Central memory CD8-positive, alpha-beta T cell (primary cell): ENCODE data around the gene SPECC1L.
A peak's percentile ranks its signal among the peaks of the same experiment; 100 is the strongest.

Experiments
- ATAC-seq: fragments of 150-1000 bp; cut with Tn5 transposase; replicated peaks from 2 replicates; pipeline ENCODE4 v1.10.0; 2022; ENCODE audit warnings: mild to moderate bottlenecking, moderate FRiP score, moderate number of reproducible peaks; ENCODE audit not compliant: poor library complexity, severe bottlenecking; ENCODE audit errors: extremely low read depth
- DNase-seq, 2 donors: peaks; one replicate each; pipeline ENCODE4 v3.0.0; 2021; ENCODE audit warnings: low spot score in 2 of 2
- H3K27ac Mint-ChIP-seq: one replicate; pipeline ENCODE4 v1.8.0; 2022; ENCODE audit warnings: low read depth, mild to moderate bottlenecking, moderate library complexity, mixed read lengths
- H3K27me3 Mint-ChIP-seq: one replicate; pipeline ENCODE4 v1.8.0; 2022; ENCODE audit warnings: mixed read lengths
- H3K36me3 Mint-ChIP-seq: one replicate; pipeline ENCODE4 v1.8.0; 2022; ENCODE audit warnings: mild to moderate bottlenecking, moderate library complexity, mixed read lengths; ENCODE audit not compliant: insufficient read depth
- H3K4me1 Mint-ChIP-seq: one replicate; pipeline ENCODE4 v1.8.0; 2022; ENCODE audit warnings: mixed read lengths
- H3K4me3 Mint-ChIP-seq: one replicate; pipeline ENCODE4 v1.8.0; 2022; ENCODE audit warnings: mild to moderate bottlenecking, moderate library complexity, mixed read lengths
- H3K9me3 Mint-ChIP-seq: one replicate; pipeline ENCODE4 v1.8.0; 2022; ENCODE audit warnings: mixed read lengths

The SPECC1L gene

DNA sequence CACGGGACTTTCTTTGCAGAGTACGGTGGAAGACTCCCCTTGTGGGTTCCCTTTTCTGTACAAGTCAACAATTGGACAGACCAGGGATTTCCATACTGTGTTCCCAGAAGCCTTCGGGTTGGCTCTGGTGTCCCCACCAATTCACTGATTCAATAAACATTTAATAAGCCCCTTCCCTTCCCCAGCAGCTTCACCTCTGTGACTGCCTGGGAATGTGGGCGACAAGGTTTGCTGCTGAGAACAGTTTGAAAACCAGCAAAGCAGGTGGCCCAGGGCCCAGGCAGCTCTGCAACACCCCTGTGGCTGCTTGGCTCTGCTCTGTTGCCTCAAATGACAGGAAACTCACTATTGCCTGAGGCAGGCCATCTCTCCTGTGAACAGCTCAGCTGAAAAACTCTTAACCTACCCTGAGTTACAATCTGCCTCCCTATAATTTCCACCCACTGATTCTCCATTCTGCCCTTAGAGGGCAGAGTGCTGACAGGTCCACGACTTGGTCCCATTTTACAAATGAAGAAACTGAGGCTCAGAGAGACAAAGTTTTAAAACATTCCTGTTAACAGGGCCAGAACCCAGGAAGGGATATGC is 167.2 kb downstream of the SPECC1L start:
- Mint-ChIP-seq H3K9me3 (no peaks in the 10 kb centered on the region), H3K4me1 (peaks cover 59% of the 10 kb centered on the region), H3K27me3 (no peaks in the 10 kb centered on the region), H3K36me3 (peaks cover 36% of the 10 kb centered on the region), H3K4me3 (peak overlapping the region; percentile 16), H3K27ac (peak overlapping the region; percentile 58)
- DNase-seq (no peak), ATAC-seq (no peak)

DNA sequence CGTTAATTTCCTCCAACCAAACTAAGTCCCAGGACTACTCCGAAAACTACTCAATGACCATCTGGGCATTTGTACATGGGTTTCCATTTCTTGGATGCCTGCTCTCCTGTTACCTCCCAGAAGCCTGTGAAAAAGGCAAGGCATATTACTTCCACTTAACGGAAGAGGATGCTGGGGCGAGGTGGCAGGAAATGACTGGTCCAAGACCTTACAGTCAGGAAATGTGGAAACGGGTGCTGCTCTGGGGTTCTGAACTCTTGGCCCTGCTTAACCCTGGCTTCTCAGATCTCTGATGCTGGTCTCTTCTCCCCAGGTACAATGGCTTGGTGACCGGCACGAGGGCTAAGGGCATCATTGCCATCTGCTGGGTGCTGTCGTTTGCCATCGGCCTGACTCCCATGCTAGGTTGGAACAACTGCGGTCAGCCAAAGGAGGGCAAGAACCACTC is 169.7 kb downstream of the SPECC1L start:
- Mint-ChIP-seq H3K27ac (peak overlapping the region; percentile 74), H3K36me3 (peaks cover 30% of the 10 kb centered on the region), H3K9me3 (no peaks in the 10 kb centered on the region), H3K4me1 (peaks cover 50% of the 10 kb centered on the region), H3K27me3 (no peaks in the 10 kb centered on the region), H3K4me3 (no peak overlapping the region)
- ATAC-seq (no peak), DNase-seq (no peak)

DNA sequence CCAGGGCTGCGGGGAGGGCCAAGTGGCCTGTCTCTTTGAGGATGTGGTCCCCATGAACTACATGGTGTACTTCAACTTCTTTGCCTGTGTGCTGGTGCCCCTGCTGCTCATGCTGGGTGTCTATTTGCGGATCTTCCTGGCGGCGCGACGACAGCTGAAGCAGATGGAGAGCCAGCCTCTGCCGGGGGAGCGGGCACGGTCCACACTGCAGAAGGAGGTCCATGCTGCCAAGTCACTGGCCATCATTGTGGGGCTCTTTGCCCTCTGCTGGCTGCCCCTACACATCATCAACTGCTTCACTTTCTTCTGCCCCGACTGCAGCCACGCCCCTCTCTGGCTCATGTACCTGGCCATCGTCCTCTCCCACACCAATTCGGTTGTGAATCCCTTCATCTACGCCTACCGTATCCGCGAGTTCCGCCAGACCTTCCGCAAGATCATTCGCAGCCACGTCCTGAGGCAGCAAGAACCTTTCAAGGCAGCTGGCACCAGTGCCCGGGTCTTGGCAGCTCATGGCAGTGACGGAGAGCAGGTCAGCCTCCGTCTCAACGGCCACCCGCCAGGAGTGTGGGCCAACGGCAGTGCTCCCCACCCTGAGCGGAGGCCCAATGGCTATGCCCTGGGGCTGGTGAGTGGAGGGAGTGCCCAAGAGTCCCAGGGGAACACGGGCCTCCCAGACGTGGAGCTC is 170.2 kb downstream of the SPECC1L start:
- H3K4me3 Mint-ChIP-seq = no peak overlapping the region
- no peaks in the 10 kb centered on the region for H3K27me3 Mint-ChIP-seq
- DNase-seq (no peak), ATAC-seq (no peak)
- peaks cover 27% of the 10 kb centered on the region for H3K36me3 Mint-ChIP-seq
- no peaks in the 10 kb centered on the region for H3K9me3 Mint-ChIP-seq
- H3K27ac Mint-ChIP-seq = peak overlapping the region; percentile 74
- peaks cover 44% of the 10 kb centered on the region for H3K4me1 Mint-ChIP-seq

DNA sequence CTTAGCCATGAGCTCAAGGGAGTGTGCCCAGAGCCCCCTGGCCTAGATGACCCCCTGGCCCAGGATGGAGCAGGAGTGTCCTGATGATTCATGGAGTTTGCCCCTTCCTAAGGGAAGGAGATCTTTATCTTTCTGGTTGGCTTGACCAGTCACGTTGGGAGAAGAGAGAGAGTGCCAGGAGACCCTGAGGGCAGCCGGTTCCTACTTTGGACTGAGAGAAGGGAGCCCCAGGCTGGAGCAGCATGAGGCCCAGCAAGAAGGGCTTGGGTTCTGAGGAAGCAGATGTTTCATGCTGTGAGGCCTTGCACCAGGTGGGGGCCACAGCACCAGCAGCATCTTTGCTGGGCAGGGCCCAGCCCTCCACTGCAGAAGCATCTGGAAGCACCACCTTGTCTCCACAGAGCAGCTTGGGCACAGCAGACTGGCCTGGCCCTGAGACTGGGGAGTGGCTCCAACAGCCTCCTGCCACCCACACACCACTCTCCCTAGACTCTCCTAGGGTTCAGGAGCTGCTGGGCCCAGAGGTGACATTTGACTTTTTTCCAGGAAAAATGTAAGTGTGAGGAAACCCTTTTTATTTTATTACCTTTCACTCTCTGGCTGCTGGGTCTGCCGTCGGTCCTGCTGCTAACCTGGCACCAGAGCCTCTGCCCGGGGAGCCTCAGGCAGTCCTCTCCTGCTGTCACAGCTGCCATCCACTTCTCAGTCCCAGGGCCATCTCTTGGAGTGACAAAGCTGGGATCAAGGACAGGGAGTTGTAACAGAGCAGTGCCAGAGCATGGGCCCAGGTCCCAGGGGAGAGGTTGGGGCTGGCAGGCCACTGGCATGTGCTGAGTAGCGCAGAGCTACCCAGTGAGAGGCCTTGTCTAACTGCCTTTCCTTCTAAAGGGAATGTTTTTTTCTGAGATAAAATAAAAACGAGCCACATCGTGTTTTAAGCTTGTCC is 171.0 kb downstream of the SPECC1L start:
- peaks cover 38% of the 10 kb centered on the region for H3K4me1 Mint-ChIP-seq
- DNase-seq (no peak), ATAC-seq (no peak)
- no peaks in the 10 kb centered on the region for H3K27me3 Mint-ChIP-seq
- no peak overlapping the region for H3K27ac Mint-ChIP-seq
- H3K36me3 Mint-ChIP-seq = peaks cover 26% of the 10 kb centered on the region
- H3K9me3 Mint-ChIP-seq = no peaks in the 10 kb centered on the region
- no peak overlapping the region for H3K4me3 Mint-ChIP-seq

DNA sequence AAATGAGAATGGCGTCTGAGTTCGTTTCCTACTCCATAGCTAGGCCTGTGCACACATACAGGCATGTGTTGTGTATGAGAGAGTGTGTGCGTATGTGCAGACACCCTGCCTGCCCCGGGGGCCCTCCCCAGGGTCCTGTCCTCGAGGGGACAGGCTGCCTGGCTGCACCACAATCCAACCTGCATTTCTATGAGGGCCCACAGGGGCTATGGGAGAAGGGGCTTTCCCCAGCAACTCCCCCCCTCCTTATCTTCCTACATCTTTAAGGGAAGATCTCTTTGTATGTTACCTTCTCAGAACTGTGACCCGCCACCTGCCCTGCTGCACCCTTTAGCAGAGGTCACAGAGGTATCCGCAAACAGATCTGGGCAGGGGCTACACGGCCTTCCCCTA is 171.7 kb downstream of the SPECC1L start:
- no peaks in the 10 kb centered on the region for H3K27me3 Mint-ChIP-seq
- H3K27ac Mint-ChIP-seq = peak overlapping the region; percentile 69
- ATAC-seq (no peak), DNase-seq (no peak)
- H3K4me1 Mint-ChIP-seq = peaks cover 32% of the 10 kb centered on the region
- no peaks in the 10 kb centered on the region for H3K9me3 Mint-ChIP-seq
- no peak overlapping the region for H3K4me3 Mint-ChIP-seq
- peaks cover 25% of the 10 kb centered on the region for H3K36me3 Mint-ChIP-seq

DNA sequence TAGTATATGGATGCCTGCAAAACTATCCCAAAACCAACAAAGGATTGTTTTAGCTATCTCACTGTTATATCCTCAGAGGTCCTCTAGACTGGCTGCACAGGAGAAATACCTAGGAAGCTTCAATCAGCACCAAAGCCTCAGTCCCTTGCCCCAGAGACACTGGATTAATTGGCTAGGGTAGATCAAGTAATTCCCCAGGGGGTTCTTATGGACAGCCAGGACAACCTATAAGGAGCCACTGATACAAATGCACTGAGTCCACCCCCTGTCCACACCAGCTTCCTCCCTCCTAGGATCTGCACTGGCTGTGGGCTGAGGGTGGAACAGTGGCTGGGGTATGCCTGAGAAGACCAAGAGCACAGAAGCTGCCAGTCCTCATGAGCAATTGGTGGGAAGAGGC is 173.0 kb downstream of the SPECC1L start:
- peaks cover 23% of the 10 kb centered on the region for H3K36me3 Mint-ChIP-seq
- H3K27me3 Mint-ChIP-seq = no peaks in the 10 kb centered on the region
- H3K9me3 Mint-ChIP-seq = no peaks in the 10 kb centered on the region
- H3K27ac Mint-ChIP-seq = no peak overlapping the region
- DNase-seq (no peak), ATAC-seq (no peak)
- H3K4me3 Mint-ChIP-seq = no peak overlapping the region
- peaks cover 19% of the 10 kb centered on the region for H3K4me1 Mint-ChIP-seq

DNA sequence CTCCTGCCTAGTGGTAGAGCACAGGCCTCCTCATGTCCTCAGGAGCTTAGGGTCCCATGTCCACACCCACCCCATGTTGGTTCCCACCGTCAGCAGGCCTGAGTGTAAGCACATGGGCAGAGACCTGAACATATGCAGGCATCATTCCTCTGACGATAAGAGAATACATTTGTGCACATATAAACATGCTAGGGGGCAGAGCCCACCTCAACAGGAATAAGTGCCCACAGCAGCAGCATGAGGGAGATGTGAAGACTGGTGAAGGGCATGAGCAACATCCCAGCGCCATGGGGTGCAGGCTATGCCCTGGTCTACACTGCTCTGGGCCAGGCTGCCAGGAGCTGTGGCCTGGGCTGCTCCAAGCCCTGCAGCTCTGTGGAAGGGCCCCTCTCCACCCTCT is 173.6 kb downstream of the SPECC1L start:
- DNase-seq (no peak), ATAC-seq (no peak)
- peaks cover 21% of the 10 kb centered on the region for H3K36me3 Mint-ChIP-seq
- H3K4me1 Mint-ChIP-seq = peaks cover 19% of the 10 kb centered on the region
- H3K27me3 Mint-ChIP-seq = no peaks in the 10 kb centered on the region
- H3K4me3 Mint-ChIP-seq = no peak overlapping the region
- no peak overlapping the region for H3K27ac Mint-ChIP-seq
- no peaks in the 10 kb centered on the region for H3K9me3 Mint-ChIP-seq

DNA sequence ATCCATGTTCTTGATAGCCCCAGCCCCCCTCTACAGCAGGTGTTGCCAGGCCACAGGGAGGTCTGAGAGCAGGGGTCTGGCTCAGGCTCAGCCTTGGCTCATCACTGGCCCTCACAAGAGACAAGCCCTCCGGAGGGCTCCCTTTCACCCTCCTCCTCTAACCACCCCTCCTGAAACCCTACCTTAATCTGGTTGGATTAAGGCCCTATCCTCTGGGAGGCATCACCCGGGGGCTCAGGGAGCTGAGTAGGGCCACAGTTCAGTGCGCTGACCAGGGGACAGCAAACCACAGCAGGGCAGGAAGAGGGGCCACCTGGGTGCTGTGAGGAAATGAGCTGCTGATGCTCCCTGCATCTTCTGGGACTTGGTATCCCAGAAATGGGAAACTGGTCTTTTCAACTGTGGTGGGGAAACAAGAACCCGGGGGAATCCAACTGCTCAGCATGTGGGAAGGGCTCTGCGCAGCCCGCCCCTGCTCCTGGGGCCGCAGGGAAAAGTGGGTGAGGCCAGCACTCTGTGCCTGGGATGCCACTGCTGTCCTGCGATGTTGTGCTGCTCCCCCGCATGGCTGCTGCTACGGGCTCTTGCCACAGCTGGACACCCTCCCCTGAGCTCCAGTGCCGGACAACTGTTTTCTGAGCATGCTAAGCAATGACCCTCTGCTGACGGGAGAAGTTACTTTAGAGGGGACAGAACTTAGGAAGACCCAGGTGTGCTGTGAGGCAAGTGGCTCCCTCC is 174.3 kb downstream of the SPECC1L start:
- Mint-ChIP-seq H3K9me3 (no peaks in the 10 kb centered on the region), H3K4me3 (no peak overlapping the region), H3K27me3 (no peaks in the 10 kb centered on the region), H3K27ac (no peak overlapping the region), H3K36me3 (peaks cover 16% of the 10 kb centered on the region), H3K4me1 (peaks cover 19% of the 10 kb centered on the region)
- DNase-seq (no peak), ATAC-seq (no peak)

DNA sequence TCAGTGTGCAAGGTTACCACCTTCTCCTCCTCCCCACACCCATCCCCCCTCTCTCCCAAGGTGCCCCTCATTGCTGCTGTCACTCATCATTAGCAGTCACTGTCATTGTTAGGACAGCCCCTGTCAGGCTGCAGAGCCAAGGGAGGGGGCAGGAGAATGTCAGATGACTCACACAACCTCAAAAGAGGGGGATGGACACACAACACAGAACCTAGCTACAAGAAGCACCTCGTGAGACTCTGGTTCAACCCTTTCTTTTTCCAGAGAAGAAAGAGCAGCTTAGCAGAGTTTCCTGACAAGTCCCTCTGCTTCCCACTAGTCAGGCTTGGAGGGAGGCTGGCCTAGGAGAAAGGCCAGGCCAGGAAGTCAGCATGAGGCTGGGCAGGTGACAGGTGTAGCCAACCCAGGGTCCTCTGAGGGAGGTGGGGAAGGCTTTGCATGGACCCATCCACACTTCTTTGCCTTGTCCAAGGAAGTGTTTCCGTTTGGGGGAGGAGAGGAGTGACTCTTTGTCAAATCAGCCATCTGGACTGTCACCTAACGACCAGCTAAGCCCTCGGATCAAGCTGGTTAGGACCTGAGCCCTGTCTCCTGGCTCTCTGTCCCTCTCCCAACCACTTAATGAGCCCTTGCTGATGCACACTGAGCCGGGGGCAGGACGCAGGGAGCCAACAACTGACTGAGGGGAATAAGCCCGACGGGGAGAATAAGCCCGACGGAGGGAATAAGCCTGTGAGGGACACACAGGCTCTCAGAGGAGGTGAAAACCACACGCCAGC is 175.0 kb downstream of the SPECC1L start:
- Mint-ChIP-seq H3K36me3 (peaks cover 20% of the 10 kb centered on the region), H3K4me1 (peaks cover 16% of the 10 kb centered on the region), H3K27me3 (no peaks in the 10 kb centered on the region), H3K9me3 (no peaks in the 10 kb centered on the region), H3K27ac (no peak overlapping the region), H3K4me3 (no peak overlapping the region)
- no peak for ATAC-seq
- no peak for DNase-seq

DNA sequence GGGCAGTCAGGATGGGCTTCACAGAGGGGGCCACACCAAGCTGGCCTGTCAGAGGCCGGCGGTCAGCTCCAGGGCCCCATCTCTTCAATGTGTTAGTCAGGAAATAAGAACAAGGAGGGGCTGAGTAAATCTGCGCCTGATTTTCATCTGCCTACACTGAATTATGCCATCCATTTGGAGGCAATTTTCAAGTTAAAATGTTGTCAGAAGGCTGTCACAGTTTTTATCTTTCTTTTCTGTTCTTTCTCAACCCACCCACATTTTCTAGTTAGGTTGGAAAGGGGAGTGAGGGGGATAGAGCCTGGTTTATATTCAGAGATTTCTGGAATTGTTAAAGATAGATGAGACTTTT is 175.6 kb downstream of the SPECC1L start:
- DNase-seq (no peak), ATAC-seq (no peak)
- H3K36me3 Mint-ChIP-seq = peaks cover 18% of the 10 kb centered on the region
- no peak overlapping the region for H3K27ac Mint-ChIP-seq
- no peaks in the 10 kb centered on the region for H3K9me3 Mint-ChIP-seq
- H3K27me3 Mint-ChIP-seq = no peaks in the 10 kb centered on the region
- no peak overlapping the region for H3K4me3 Mint-ChIP-seq
- peaks cover 11% of the 10 kb centered on the region for H3K4me1 Mint-ChIP-seq

DNA sequence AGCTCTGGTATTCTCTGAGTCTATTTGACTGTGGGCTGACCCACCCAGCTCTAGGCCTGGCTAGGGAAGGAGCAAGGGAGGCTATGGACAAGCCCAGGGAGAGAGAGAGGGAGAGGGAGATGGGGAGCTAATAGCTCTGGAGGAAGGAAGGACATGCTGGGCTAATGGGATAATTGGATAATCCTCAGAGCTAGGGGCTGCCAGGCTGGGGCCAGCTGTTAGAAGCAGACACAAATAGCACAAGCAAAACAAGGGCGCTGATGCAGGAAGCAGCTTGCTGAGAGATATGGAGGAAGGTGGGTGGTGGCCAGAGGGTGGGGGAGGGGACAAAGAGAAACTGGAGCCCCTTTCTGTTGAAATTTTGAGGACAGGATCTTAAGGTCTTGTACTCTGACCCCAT is 180.0 kb downstream of the SPECC1L start:
- H3K36me3 Mint-ChIP-seq = peaks cover 4% of the 10 kb centered on the region
- H3K27ac Mint-ChIP-seq = no peak overlapping the region
- H3K9me3 Mint-ChIP-seq = no peaks in the 10 kb centered on the region
- no peaks in the 10 kb centered on the region for H3K27me3 Mint-ChIP-seq
- H3K4me3 Mint-ChIP-seq = no peak overlapping the region
- no peaks in the 10 kb centered on the region for H3K4me1 Mint-ChIP-seq
- ATAC-seq (no peak), DNase-seq (no peak)

DNA sequence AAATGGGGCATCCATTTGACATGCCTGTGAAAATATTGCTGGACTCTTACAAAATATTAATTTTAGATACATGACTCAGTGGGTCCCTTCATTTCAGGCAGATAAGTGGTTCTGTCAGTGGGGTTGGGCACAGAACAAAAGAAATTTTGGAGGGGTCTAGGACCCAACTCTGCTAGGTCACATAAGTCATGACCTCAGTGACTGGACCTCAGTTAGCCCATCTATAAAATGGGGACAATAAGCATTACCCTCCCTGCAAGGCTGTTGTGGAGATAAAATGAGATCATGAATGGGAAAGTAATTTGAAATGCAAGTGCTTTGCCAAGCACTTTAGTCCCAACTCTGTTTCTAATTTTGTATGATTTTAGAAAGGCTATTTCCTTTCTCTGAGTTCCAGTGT is 180.5 kb downstream of the SPECC1L start:
- Mint-ChIP-seq H3K36me3 (peaks cover 6% of the 10 kb centered on the region), H3K27ac (no peak overlapping the region), H3K9me3 (no peaks in the 10 kb centered on the region), H3K27me3 (no peaks in the 10 kb centered on the region), H3K4me1 (no peaks in the 10 kb centered on the region), H3K4me3 (no peak overlapping the region)
- DNase-seq (no peak), ATAC-seq (no peak)
